ENCODE data around the gene SEMA5A.
A peak's percentile ranks its signal among the peaks of the same experiment; 100 is the strongest.

SEMA5A gene

GRCh38 chr5:9063615-9064245 is 482.1 kb downstream of the SEMA5A start:
- DNase-seq (ENCODE audit: low read depth, low spot score): no peak

- no peak for DNase-seq (ENCODE audit: low read depth, low spot score)
Measured at GRCh38 chr5:9062873-9063272, 483.0 kb downstream of the SEMA5A start.

- peak; percentile 60 for DNase-seq (ENCODE audit: low read depth, low spot score)
Measured at GRCh38 chr5:9059920-9060691, 485.8 kb downstream of the SEMA5A start.

- DNase-seq (ENCODE audit: low read depth, low spot score): peak; percentile 50
Measured at GRCh38 chr5:9058666-9059065, 487.2 kb downstream of the SEMA5A start.

GRCh38 chr5:9058161-9058560 is 487.7 kb downstream of the SEMA5A start:
- DNase-seq (ENCODE audit: low read depth, low spot score): no peak

- DNase-seq (ENCODE audit: low read depth, low spot score): no peak
Measured at GRCh38 chr5:9057406-9058000, 488.4 kb downstream of the SEMA5A start.

GRCh38 chr5:9056046-9056445 is 489.8 kb downstream of the SEMA5A start:
- no peak for DNase-seq (ENCODE audit: low read depth, low spot score)

- no peak for DNase-seq (ENCODE audit: low read depth, low spot score)
Measured at GRCh38 chr5:9054821-9055589, 490.9 kb downstream of the SEMA5A start.

GRCh38 chr5:9054322-9054721 is 491.6 kb downstream of the SEMA5A start:
- DNase-seq (ENCODE audit: low read depth, low spot score): no peak

- no peak for DNase-seq (ENCODE audit: low read depth, low spot score)
Measured at GRCh38 chr5:9052421-9052820, 493.5 kb downstream of the SEMA5A start.

- DNase-seq (ENCODE audit: low read depth, low spot score): no peak
Measured at GRCh38 chr5:9051779-9052178, 494.1 kb downstream of the SEMA5A start.

GRCh38 chr5:9047932-9048331 is 497.9 kb downstream of the SEMA5A start:
- no peak for DNase-seq (ENCODE audit: low read depth, low spot score)

- no peak for DNase-seq (ENCODE audit: low read depth, low spot score)
Measured at GRCh38 chr5:9046756-9047481, 499.0 kb downstream of the SEMA5A start.

GRCh38 chr5:9045946-9046345 is 499.9 kb downstream of the SEMA5A start:
- no peak for DNase-seq (ENCODE audit: low read depth, low spot score)

- no peak for DNase-seq (ENCODE audit: low read depth, low spot score)
Measured at GRCh38 chr5:9042241-9042640, 503.6 kb downstream of the SEMA5A start.

- no peak for DNase-seq (ENCODE audit: low read depth, low spot score)
Measured at GRCh38 chr5:9040475-9040874, 505.4 kb downstream of the SEMA5A start.

- no peak for DNase-seq (ENCODE audit: low read depth, low spot score)
Measured at GRCh38 chr5:9037048-9037447, 508.8 kb downstream of the SEMA5A start.

GRCh38 chr5:9035346-9035745 is 510.5 kb downstream of the SEMA5A start:
- no peak for DNase-seq (ENCODE audit: low read depth, low spot score)

- no peak for DNase-seq (ENCODE audit: low read depth, low spot score)
Measured at GRCh38 chr5:9034649-9035048, 511.2 kb downstream of the SEMA5A start.

- no peak for DNase-seq (ENCODE audit: low read depth, low spot score)
Measured at GRCh38 chr5:9033524-9033923, 512.4 kb downstream of the SEMA5A start.

GRCh38 chr5:9025942-9026341 is 519.9 kb downstream of the SEMA5A start:
- DNase-seq (ENCODE audit: low read depth, low spot score): no peak

- no peak for DNase-seq (ENCODE audit: low read depth, low spot score)
Measured at GRCh38 chr5:9020996-9021395, 524.9 kb downstream of the SEMA5A start.
